MM.1S (cell line): Measurements from ENCODE around the gene ATP6V1B1.

Experiments
- CTCF ChIP-seq: fragments of 300-600 bp; sonication (generic); IDR thresholded peaks from 2 replicates; pipeline ENCODE4 v1.5.1; 2016; ENCODE audit warnings: antibody characterized with exemption, low read length, mixed read lengths
- EZH2 ChIP-seq: fragments of 300-600 bp; sonication (generic); optimal IDR thresholded peaks from 2 replicates; pipeline ENCODE3; 2017; ENCODE audit warnings: low read depth, mild to moderate bottlenecking, antibody characterized with exemption, low read length, mixed read lengths
- EZH2phosphoT487 ChIP-seq: fragments of 300-600 bp; sonication (generic); IDR thresholded peaks from 2 replicates; pipeline ENCODE4 v1.6.1; 2018; ENCODE audit warnings: antibody characterized with exemption, low read length

GRCh38 chr2:70921031-70921430 lies 14.7 kb upstream of the ATP6V1B1 start:
- TF ChIP-seq CTCF (no peak), EZH2 (no peak), EZH2phosphoT487 (no peak)
